ENCODE measurements around the gene ARMC2.
"Not testable (repeated sequence)": the region's sequence is repeated elsewhere in the genome, so short reads cannot be mapped to it uniquely, and the experiment has no call there.

The ARMC2 gene

GRCh38 chr6:108888745-108889144 lies 40.5 kb downstream of the ARMC2 start:
- DNase-seq (ENCODE audit: low spot score): no peak
- Histone ChIP-seq H3K4me3 (no peak overlapping the region), H3K27ac (no peak overlapping the region)
- no peak for TF ChIP-seq CTCF (IDR thresholded peaks at IDR 0.05)

- not testable (repeated sequence) for H3K27ac ChIP-seq; DNase-seq (ENCODE audit: low spot score); H3K4me3 ChIP-seq
Observed at GRCh38 chr6:108890898-108891297, 42.7 kb downstream of the ARMC2 start.

DNA sequence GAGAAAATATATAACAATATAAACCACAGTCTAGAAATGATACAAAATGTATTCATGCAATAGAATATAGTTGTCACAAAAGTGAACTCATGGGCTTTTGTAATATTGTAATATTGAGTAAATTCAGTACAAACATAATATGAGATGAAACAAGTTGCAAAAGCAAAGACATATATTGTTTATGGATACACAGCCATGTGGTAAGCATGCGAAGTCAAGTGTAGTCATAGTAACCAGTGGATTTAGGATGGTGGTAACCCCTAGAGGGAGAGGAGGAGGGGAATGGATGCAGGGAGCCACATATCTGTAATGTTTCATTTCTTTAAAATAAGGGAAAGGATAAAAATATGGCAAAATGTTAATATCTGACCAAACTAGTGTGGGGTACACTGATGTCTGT lies 47.3 kb downstream of the ARMC2 start:
- DNase-seq (ENCODE audit: low spot score): no peak
- Histone ChIP-seq H3K4me3 (no peak overlapping the region), H3K27ac (peak overlapping the region; percentile 76 to 86)
- no peak for TF ChIP-seq CTCF (IDR thresholded peaks at IDR 0.05)

DNA sequence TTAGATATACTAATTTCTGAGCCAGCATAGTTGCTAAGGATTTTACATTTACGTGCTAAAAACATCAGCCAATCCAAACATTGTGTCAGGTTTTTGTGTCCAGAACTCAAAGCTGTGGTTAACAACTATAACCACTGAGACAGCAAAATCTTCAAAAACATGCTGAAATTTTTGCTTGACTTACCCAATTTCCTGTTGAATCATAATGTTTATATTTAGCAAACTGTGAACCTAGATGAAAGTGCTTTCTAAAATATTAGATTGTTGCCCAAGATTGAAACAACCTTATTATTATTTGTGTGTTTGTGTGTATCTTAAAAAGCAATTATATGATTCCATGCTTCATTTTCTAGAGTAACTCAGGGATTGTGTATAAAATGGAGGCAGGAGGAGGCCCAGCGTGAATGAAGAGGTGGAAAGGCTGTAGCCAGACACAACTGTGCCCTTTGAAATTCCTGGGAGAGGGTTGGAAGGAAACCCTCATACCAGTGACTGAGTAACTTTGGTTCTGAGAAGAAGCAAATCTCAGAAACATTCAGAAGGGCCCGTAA lies 48.0 kb downstream of the ARMC2 start:
- H3K4me3 ChIP-seq: no peak overlapping the region
- DNase-seq (ENCODE audit: low spot score): no peak
- peak overlapping the region; percentile 76 to 85 for H3K27ac ChIP-seq
- TF ChIP-seq CTCF (IDR thresholded peaks at IDR 0.05): no peak

GRCh38 chr6:108897371-108897770 lies 49.1 kb downstream of the ARMC2 start:
- TF ChIP-seq CTCF (IDR thresholded peaks at IDR 0.05): no peak
- no peak for DNase-seq (ENCODE audit: low spot score)

GRCh38 chr6:108902382-108902792 lies 54.2 kb downstream of the ARMC2 start:
- no peak for TF ChIP-seq CTCF (IDR thresholded peaks at IDR 0.05)
- no peak for DNase-seq (ENCODE audit: low spot score)
- Histone ChIP-seq H3K4me3 (no peak overlapping the region), H3K27ac (peak overlapping the region; percentile 16 to 57)

More at GRCh38 chr6:108897371-108897770, 49.1 kb downstream of the ARMC2 start:
- Histone ChIP-seq H3K4me3 (no peak overlapping the region), H3K27ac (peak overlapping the region in 1 of 2 donors; percentile 50)

GRCh38 chr6:108903796-108904195 lies 55.6 kb downstream of the ARMC2 start:
- Histone ChIP-seq H3K27ac (no peak overlapping the region), H3K4me3 (no peak overlapping the region)
- TF ChIP-seq CTCF (IDR thresholded peaks at IDR 0.05): no peak
- no peak for DNase-seq (ENCODE audit: low spot score)

Measured in coronary artery (tissue), 2 donors.